Measurements from ENCODE around the gene TBX4. TPM values are rescaled to one million over a fixed set of nuclear protein-coding genes. Genes with fewer than 3 reads are reported as not detected.

Gene TBX4
- total RNA-seq, 2 donors from 2014 or later = not detected

DNA sequence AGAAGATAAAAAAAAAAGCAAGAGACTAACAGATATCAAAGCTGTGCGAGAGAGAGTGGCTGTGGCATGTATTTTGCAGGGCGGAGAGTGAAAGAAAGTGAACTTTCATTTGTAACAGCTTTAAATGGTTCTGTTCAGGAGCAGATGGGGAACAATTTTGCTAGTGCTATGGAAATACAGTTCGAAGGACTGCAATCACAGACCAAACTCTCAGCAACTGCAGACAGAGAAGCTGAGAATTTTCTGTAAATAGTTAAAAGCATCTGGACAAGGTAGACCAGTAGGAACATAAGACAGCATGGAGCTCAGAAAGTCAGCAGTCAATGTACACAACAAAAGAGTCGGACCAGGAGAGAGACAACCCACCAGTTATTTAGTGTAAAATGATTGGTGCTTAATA, 62.3 kb downstream of the TBX4 start:
- no peaks in the 10 kb centered on the region for H3K36me3 Mint-ChIP-seq (ENCODE audit: low read depth)
- no peak overlapping the region for H3K4me3 ChIP-seq (ENCODE audit: low read length)
- no peak overlapping the region for H3K4me3 Mint-ChIP-seq
- H3K27ac ChIP-seq (ENCODE audit: low read depth, low read length) = no peak overlapping the region
- H3K9ac ChIP-seq (ENCODE audit: extremely low read depth, low read length, poor library complexity, severe bottlenecking) = no peak overlapping the region
- no peaks in the 10 kb centered on the region for H3K9me3 ChIP-seq (ENCODE audit: control insufficient read depth, low read length)
- H3K9me3 Mint-ChIP-seq = no peaks in the 10 kb centered on the region
- TF ChIP-seq, protein P1, sequence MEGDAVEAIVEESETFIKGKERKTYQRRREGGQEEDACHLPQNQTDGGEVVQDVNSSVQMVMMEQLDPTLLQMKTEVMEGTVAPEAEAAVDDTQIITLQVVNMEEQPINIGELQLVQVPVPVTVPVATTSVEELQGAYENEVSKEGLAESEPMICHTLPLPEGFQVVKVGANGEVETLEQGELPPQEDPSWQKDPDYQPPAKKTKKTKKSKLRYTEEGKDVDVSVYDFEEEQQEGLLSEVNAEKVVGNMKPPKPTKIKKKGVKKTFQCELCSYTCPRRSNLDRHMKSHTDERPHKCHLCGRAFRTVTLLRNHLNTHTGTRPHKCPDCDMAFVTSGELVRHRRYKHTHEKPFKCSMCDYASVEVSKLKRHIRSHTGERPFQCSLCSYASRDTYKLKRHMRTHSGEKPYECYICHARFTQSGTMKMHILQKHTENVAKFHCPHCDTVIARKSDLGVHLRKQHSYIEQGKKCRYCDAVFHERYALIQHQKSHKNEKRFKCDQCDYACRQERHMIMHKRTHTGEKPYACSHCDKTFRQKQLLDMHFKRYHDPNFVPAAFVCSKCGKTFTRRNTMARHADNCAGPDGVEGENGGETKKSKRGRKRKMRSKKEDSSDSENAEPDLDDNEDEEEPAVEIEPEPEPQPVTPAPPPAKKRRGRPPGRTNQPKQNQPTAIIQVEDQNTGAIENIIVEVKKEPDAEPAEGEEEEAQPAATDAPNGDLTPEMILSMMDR (conservative IDR thresholded peaks at IDR 0.05) = no peak
- H3K4me1 ChIP-seq (ENCODE audit: control insufficient read depth, insufficient read depth, low read length) = no peaks in the 10 kb centered on the region
- H3K36me3 ChIP-seq (ENCODE audit: control insufficient read depth, insufficient read depth, low read length) = no peaks in the 10 kb centered on the region
- DNase-seq = no peak
- peaks cover 5% of the 10 kb centered on the region for H3K4me1 Mint-ChIP-seq
- no peaks in the 10 kb centered on the region for H3K27me3 Mint-ChIP-seq (ENCODE audit: insufficient read depth)
- no peak overlapping the region for H3K27ac Mint-ChIP-seq
- WGBS, 2 experiments (ENCODE audit: insufficient coverage in 1 of 2, insufficient read length in 1 of 2) = 94% methylated on average over 3 to 4 of the region's 4 CpGs
- H3K27me3 ChIP-seq (ENCODE audit: control insufficient read depth, insufficient read depth, low read length, poor library complexity, severe bottlenecking) = no peaks in the 10 kb centered on the region

DNA sequence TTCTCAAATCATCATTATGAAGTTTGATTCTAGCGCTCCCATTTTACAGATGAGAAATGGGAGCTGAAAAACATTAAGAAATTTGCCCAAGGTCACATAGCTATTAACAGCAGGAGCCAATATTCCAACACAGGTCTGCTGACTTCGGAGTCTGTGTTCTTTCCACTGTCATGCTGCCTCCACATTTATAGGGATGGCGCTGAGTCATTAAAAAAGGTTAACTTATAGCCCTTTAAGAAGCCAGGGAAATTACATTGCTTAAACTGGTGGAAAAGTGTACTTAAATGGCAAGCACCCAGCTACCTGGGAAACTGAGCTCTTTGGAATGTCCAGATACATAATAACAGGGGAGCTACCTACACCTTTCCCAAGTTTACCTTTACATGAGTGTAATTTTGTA, 65.0 kb downstream of the TBX4 start:
- Histone ChIP-seq H3K27ac (ENCODE audit: low read depth, low read length) (no peak overlapping the region), H3K9ac (ENCODE audit: extremely low read depth, low read length, poor library complexity, severe bottlenecking) (no peak overlapping the region), H3K27me3 (ENCODE audit: control insufficient read depth, insufficient read depth, low read length, poor library complexity, severe bottlenecking) (no peaks in the 10 kb centered on the region), H3K4me3 (ENCODE audit: low read length) (no peak overlapping the region), H3K36me3 (ENCODE audit: control insufficient read depth, insufficient read depth, low read length) (no peaks in the 10 kb centered on the region), H3K4me1 (ENCODE audit: control insufficient read depth, insufficient read depth, low read length) (no peaks in the 10 kb centered on the region), H3K9me3 (ENCODE audit: control insufficient read depth, low read length) (no peaks in the 10 kb centered on the region)
- DNase-seq = no peak
- no peaks in the 10 kb centered on the region for H3K36me3 Mint-ChIP-seq (ENCODE audit: low read depth)
- H3K4me1 Mint-ChIP-seq = no peaks in the 10 kb centered on the region
- H3K4me3 Mint-ChIP-seq = no peak overlapping the region
- TF ChIP-seq, protein P1 (conservative IDR thresholded peaks at IDR 0.05) = no peak
- no peaks in the 10 kb centered on the region for H3K27me3 Mint-ChIP-seq (ENCODE audit: insufficient read depth)
- no peak overlapping the region for H3K27ac Mint-ChIP-seq
- 96 to 100% methylated on average over 3 of the region's 3 CpGs for WGBS, 2 experiments (ENCODE audit: insufficient coverage in 1 of 2, insufficient read length in 1 of 2)
- H3K9me3 Mint-ChIP-seq = no peaks in the 10 kb centered on the region

DNA sequence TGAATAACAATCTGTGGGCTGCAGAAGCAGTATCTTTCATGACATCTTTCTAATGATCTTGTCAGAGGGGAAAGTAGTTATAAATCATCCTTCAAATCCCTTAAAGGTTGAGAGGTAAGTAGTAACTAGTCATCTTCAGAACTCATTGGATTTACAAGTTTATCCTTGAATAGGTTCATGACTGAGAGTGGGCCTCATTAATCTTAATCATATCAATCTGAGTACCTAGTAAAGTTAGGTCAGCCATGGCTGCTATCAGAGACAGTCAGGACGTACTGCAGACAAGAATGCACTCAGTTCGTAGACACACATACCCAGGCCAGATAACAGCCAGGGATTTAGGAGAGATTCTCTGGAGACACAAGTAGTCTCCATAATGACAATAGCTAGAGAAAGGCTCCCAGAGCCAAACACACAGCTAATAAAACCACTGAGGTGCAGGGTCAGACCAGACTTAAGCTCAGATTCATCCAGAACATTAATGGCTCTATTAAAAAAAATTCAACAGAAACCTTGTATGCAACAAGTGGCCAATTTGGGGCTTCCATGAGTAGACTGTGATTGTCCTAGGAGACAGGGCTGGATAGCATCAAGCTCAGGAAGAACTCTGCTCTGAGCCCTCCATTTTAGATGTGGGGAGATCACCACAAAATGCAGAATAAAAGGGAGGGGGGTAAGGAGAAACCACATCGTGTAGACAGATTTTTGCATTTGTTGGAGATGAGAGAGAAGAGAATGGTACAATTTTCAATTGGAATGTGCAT, 65.8 kb downstream of the TBX4 start:
- Histone ChIP-seq H3K9me3 (ENCODE audit: control insufficient read depth, low read length) (no peaks in the 10 kb centered on the region), H3K4me1 (ENCODE audit: control insufficient read depth, insufficient read depth, low read length) (no peaks in the 10 kb centered on the region), H3K4me3 (ENCODE audit: low read length) (no peak overlapping the region), H3K27ac (ENCODE audit: low read depth, low read length) (no peak overlapping the region), H3K27me3 (ENCODE audit: control insufficient read depth, insufficient read depth, low read length, poor library complexity, severe bottlenecking) (no peaks in the 10 kb centered on the region), H3K36me3 (ENCODE audit: control insufficient read depth, insufficient read depth, low read length) (no peaks in the 10 kb centered on the region), H3K9ac (ENCODE audit: extremely low read depth, low read length, poor library complexity, severe bottlenecking) (no peak overlapping the region)
- H3K4me3 Mint-ChIP-seq = no peak overlapping the region
- TF ChIP-seq, protein P1 (conservative IDR thresholded peaks at IDR 0.05) = no peak
- 58 to 87% methylated on average over 2 to 3 of the region's 3 CpGs for WGBS, 2 experiments (ENCODE audit: insufficient coverage in 1 of 2, insufficient read length in 1 of 2)
- DNase-seq = no peak
- H3K27ac Mint-ChIP-seq = no peak overlapping the region
- H3K27me3 Mint-ChIP-seq (ENCODE audit: insufficient read depth) = no peaks in the 10 kb centered on the region
- H3K36me3 Mint-ChIP-seq (ENCODE audit: low read depth) = no peaks in the 10 kb centered on the region
- H3K9me3 Mint-ChIP-seq = no peaks in the 10 kb centered on the region
- no peaks in the 10 kb centered on the region for H3K4me1 Mint-ChIP-seq

Measured in endodermal cell (in vitro differentiated cells).